ENCODE measurements around the gene C1orf159.
"Not testable (repeated sequence)": the region's sequence is repeated elsewhere in the genome, so short reads cannot be mapped to it uniquely, and the experiment has no call there.

The C1orf159 gene

DNA sequence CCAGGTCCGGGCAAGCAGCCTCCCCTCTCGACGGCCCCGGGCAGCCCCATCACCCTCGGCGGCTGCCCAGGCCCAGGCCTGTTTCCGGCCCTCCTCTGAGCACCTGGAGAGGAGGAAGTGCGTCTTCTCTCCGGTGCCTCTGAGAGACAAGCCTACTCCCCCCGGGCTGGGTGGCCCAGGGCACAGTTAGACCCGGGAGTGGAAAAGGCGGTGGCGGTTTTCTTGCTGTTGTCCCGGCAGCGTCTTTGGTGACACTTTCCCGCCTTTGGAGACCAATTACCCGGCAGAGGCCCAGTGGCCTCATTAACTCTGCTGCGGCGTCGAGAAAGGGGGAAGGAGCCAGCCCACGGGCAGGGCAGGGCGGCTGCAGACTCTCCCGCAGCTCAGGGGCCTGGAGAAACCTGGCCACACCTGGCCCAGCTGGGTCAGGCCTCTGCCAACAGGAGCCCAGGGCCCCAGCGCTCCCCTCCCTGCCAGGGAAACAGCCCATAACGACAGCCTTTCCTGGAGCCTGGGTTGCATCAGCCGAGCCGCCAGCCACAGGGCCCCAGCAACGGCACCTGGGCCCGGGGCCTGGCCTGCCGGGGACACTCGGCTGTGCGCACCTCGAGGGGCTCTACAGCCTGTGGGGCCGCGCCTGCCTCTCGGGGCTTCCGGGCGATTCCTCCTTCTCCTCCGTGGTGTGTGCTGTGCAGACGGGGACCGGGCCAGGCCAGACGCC, 28.4 kb upstream of the C1orf159 start:
- no peak overlapping the region for H3K4me3 ChIP-seq (ENCODE audit: low read length)
- TF ChIP-seq, protein P1, sequence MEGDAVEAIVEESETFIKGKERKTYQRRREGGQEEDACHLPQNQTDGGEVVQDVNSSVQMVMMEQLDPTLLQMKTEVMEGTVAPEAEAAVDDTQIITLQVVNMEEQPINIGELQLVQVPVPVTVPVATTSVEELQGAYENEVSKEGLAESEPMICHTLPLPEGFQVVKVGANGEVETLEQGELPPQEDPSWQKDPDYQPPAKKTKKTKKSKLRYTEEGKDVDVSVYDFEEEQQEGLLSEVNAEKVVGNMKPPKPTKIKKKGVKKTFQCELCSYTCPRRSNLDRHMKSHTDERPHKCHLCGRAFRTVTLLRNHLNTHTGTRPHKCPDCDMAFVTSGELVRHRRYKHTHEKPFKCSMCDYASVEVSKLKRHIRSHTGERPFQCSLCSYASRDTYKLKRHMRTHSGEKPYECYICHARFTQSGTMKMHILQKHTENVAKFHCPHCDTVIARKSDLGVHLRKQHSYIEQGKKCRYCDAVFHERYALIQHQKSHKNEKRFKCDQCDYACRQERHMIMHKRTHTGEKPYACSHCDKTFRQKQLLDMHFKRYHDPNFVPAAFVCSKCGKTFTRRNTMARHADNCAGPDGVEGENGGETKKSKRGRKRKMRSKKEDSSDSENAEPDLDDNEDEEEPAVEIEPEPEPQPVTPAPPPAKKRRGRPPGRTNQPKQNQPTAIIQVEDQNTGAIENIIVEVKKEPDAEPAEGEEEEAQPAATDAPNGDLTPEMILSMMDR (IDR thresholded peaks at IDR 0.05; ENCODE audit: insufficient read depth, low read depth, low read length, missing control alignments), result no peak
- peak; percentile 51 for DNase-seq (ENCODE audit: low read depth)

DNA sequence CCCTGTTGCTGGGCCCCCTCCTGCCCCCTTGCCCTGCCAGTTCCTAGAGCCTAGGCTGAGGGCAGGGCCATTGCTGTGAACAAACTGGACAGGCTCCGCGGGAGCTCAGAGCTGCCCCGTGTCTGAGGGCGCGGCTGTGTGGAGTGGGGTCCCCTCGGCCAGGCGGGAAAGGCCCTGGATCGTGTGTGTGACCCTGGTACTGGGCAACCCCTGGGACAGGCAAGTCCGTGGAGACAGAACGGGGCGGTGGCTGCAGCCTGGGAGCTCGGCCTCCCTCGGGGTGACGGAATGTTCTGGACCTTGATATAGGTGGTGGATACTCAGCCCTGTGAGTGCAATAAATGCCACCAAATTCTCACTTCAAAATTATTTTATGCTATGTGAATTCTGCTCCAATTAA, 27.7 kb upstream of the C1orf159 start:
- TF ChIP-seq, protein P1 (IDR thresholded peaks at IDR 0.05; ENCODE audit: insufficient read depth, low read depth, low read length, missing control alignments), result no peak
- DNase-seq (ENCODE audit: low read depth), result no peak

DNA sequence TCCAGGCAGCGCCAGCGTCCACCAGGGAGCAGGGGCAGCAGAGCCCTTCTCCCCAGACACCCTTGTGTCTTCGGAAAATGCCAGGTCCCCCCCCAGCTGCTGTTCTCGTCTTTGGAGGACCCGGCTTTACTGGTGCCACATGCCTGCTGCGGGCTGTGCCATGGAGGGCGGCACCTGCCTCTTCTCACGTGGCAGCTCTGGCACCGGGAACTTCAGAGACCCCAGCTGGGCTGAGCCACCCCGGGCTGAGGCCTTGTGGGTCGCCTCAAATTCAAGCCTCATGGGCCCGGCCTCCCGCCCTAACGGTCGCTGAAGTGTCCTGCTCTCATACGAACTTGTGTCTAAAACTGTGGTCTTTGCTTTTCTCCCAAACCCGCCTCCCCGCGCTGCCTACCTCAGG, 27.0 kb upstream of the C1orf159 start:
- no peak for DNase-seq (ENCODE audit: low read depth)
- no peak overlapping the region for H3K4me3 ChIP-seq (ENCODE audit: low read length)
- TF ChIP-seq, protein P1 (IDR thresholded peaks at IDR 0.05; ENCODE audit: insufficient read depth, low read depth, low read length, missing control alignments), result no peak

More for the DNA sequence above, 27.7 kb upstream of the C1orf159 start:
- no peak overlapping the region for H3K4me3 ChIP-seq (ENCODE audit: low read length)

DNA sequence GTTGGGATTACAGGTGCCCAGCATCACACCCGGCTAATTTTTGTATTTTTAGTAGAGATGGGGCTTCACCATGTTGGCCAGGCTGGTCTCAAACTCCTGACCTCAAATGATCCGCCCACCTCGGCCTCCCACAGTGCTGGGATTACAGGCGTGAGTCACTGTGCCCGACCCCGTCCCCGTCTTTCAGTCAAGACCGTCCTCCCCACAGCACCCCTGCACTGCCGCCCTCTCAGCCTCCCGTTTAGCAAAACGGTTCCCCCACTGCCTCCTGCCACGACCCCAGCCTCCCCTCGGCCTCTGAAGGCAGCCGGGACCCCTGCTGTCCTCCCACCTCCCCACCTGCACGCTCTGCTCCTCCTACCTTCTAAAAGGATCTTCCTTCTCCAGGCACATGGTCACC, 26.5 kb upstream of the C1orf159 start:
- H3K4me3 ChIP-seq (ENCODE audit: low read length); DNase-seq (ENCODE audit: low read depth): not testable (repeated sequence)

DNA sequence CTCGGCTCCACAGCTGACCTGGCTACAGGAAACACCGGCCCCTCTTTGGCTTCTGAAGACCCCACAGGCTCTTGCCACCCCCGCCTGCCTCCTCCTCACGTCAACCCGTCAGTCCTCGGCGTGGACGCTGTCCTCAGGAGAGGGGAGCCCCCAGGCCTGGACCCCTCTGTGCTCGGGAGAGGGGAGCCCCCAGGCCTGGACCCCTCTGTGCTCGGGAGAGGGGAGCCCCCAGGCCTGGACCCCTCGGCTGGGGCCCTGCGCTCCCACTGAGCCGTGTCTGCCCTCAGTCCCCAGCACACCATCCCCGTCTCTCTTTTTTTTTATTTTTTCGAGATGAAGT, 26.0 kb upstream of the C1orf159 start:
- no peak overlapping the region for H3K4me3 ChIP-seq (ENCODE audit: low read length)
- no peak for DNase-seq (ENCODE audit: low read depth)
- TF ChIP-seq, protein P1 (IDR thresholded peaks at IDR 0.05; ENCODE audit: insufficient read depth, low read depth, low read length, missing control alignments), result no peak

DNA sequence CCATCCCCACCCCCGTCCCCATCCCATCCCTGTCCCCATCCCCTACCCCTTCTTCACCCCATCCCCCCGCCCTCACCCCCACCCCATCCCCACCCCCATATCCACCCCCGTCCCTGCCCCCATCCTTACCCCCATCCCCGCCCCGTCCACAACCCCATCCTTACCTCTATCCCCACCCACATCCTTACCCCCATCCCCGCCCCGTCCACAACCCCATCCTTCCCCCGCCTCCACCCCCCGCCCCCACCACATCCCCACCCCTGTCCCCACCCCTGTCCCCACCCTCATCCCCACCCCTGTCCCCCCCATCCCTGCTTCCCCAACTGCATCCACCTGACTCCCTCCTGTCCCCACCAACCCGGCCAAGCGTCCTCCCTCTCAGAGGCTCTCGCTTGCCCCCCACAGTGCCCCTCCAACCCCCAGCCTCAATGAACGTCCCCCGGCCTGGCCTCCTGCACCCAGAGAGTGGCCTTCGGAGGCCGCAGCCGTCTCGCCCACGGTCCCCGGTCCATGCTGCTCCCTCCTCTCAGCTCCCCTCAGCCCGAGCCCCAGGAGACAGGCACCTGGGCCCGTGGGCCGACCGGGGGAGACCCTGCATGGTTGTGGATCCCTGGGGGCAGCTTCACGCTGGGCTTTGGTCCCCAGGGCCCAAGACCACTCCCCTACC, 25.5 kb upstream of the C1orf159 start:
- TF ChIP-seq, protein P1 (IDR thresholded peaks at IDR 0.05; ENCODE audit: insufficient read depth, low read depth, low read length, missing control alignments), result no peak
- H3K4me3 ChIP-seq (ENCODE audit: low read length), result no peak overlapping the region
- DNase-seq (ENCODE audit: low read depth), result no peak

DNA sequence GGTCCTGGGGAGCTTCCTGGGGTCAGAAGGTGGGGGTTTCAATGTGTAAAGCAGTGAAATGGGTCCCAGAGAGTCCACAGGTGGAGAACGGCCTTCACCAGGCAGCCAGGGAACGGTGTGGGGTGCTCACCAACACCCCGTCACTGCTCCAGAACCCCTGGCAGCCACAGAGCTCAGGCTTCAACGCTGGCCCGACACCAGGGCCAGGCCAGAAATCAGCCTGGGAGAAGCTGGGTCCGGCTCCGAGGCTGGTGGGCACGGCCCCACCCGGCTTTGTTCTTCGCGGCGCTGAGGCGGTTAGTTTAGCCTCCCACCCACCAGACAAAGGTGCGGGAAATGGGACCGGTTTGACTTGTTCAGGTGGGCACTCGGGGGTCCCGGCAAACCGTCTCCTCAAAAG, 24.8 kb upstream of the C1orf159 start:
- no peak overlapping the region for H3K4me3 ChIP-seq (ENCODE audit: low read length)
- TF ChIP-seq, protein P1 (IDR thresholded peaks at IDR 0.05; ENCODE audit: insufficient read depth, low read depth, low read length, missing control alignments), result no peak
- DNase-seq (ENCODE audit: low read depth), result no peak

Data from epithelial cell of esophagus (primary cell).